H9 (cell line): ENCODE data around the gene GIPC3. TPM values are rescaled to one million over a fixed set of nuclear protein-coding genes. Genes with fewer than 3 reads are reported as not detected.

Experiments
- DNase-seq: peaks from one replicate; pipeline ENCODE4 v3.0.0-alpha.2; 2017
- H2AFZ ChIP-seq: one replicate; pipeline ENCODE4 v1.6.1; 2013; ENCODE audit warnings: mild to moderate bottlenecking, low read length, control low read depth, moderate library complexity
- H2AK5ac ChIP-seq: 2 replicates; pipeline ENCODE4 v1.6.1; 2013; ENCODE audit warnings: low read length, control low read depth, mixed read lengths; ENCODE audit not compliant: insufficient read length
- H2BK120ac ChIP-seq: one replicate; pipeline ENCODE4 v1.6.1; 2013; ENCODE audit warnings: low read depth, mild to moderate bottlenecking, low read length, control low read depth, inconsistent platforms; ENCODE audit not compliant: poor library complexity, severe bottlenecking
- H2BK12ac ChIP-seq: 2 replicates; pipeline ENCODE4 v1.6.1; 2013; ENCODE audit warnings: low read length, control low read depth, mixed read lengths, low read depth; ENCODE audit not compliant: insufficient read length
- H2BK15ac ChIP-seq: 2 replicates; pipeline ENCODE4 v1.6.1; 2013; ENCODE audit warnings: low read depth, low read length, control low read depth
- H2BK20ac ChIP-seq: one replicate; pipeline ENCODE4 v1.6.1; 2013; ENCODE audit warnings: low read depth, mild to moderate bottlenecking, low read length, control low read depth, inconsistent platforms; ENCODE audit not compliant: poor library complexity, severe bottlenecking
- H2BK5ac ChIP-seq: 2 replicates; pipeline ENCODE4 v1.6.1; 2013; ENCODE audit warnings: low read length, control low read depth, mixed read lengths; ENCODE audit not compliant: insufficient read length
- H3K14ac ChIP-seq: 2 replicates; pipeline ENCODE4 v1.6.1; 2013; ENCODE audit warnings: low read length, control low read depth; ENCODE audit not compliant: insufficient read depth
- H3K18ac ChIP-seq: 2 replicates; pipeline ENCODE4 v1.6.1; 2013; ENCODE audit warnings: low read depth, mild to moderate bottlenecking, mixed read lengths, low read length, control low read depth; ENCODE audit not compliant: insufficient read length
- H3K23ac ChIP-seq: 2 replicates; pipeline ENCODE4 v1.6.1; 2013; ENCODE audit warnings: low read length, control low read depth, mixed read lengths, low read depth; ENCODE audit not compliant: insufficient read length
- H3K23me2 ChIP-seq: 2 replicates; pipeline ENCODE4 v1.6.1; 2013; ENCODE audit warnings: low read depth, mild to moderate bottlenecking, mixed read lengths, low read length, control low read depth; ENCODE audit not compliant: insufficient read length, poor library complexity, severe bottlenecking
- H3K27ac ChIP-seq: 2 replicates; pipeline ENCODE4 v1.5.1; 2013; ENCODE audit warnings: low read length, control low read depth, mixed read lengths, low read depth; ENCODE audit not compliant: insufficient read length
- H3K27me3 ChIP-seq: 2 replicates; pipeline ENCODE4 v1.6.1; 2013; ENCODE audit warnings: low read length, control low read depth, inconsistent platforms; ENCODE audit not compliant: insufficient read depth
- H3K4ac ChIP-seq: 2 replicates; pipeline ENCODE4 v1.6.1; 2013; ENCODE audit warnings: low read depth, mild to moderate bottlenecking, control low read depth, inconsistent platforms, low read length, moderate library complexity
- H3K4me1 ChIP-seq: 2 replicates; pipeline ENCODE4 v1.6.1; 2013; ENCODE audit warnings: low read length, control low read depth, inconsistent platforms; ENCODE audit not compliant: insufficient read depth
- H3K4me2 ChIP-seq: 2 replicates; pipeline ENCODE4 v1.6.1; 2013; ENCODE audit warnings: low read length, control low read depth, mixed read lengths; ENCODE audit not compliant: insufficient read length, insufficient read depth
- H3K56ac ChIP-seq: 2 replicates; pipeline ENCODE4 v1.6.1; 2013; ENCODE audit warnings: low read depth, mild to moderate bottlenecking, mixed read lengths, low read length, control low read depth; ENCODE audit not compliant: insufficient read length
- H3K79me1 ChIP-seq: 2 replicates; pipeline ENCODE4 v1.6.1; 2013; ENCODE audit warnings: low read depth, mild to moderate bottlenecking, moderate library complexity, low read length, control low read depth, inconsistent platforms; ENCODE audit not compliant: insufficient read depth, poor library complexity, severe bottlenecking
- H3K79me2 ChIP-seq: 2 replicates; pipeline ENCODE4 v1.6.1; 2013; ENCODE audit warnings: low read length, control low read depth, inconsistent platforms; ENCODE audit not compliant: insufficient read depth
- H3K9ac ChIP-seq: 2 replicates; pipeline ENCODE4 v1.6.1; 2013; ENCODE audit warnings: low read length, control low read depth, mixed read lengths; ENCODE audit not compliant: insufficient read length; ENCODE audit errors: extremely low read depth
- H3K9me3 ChIP-seq: one replicate; pipeline ENCODE4 v1.6.1; 2013; ENCODE audit warnings: low read depth, low read length, inconsistent platforms; ENCODE audit not compliant: control insufficient read depth
- H3T11ph ChIP-seq: one replicate; pipeline ENCODE4 v1.6.1; 2013; ENCODE audit warnings: mild to moderate bottlenecking, low read length, control low read depth, inconsistent platforms
- H4K20me1 ChIP-seq: one replicate; pipeline ENCODE4 v1.6.1; 2013; ENCODE audit not compliant: control insufficient read depth, insufficient read length, insufficient read depth
- H4K5ac ChIP-seq: 2 replicates; pipeline ENCODE4 v1.6.1; 2013; ENCODE audit warnings: low read depth, mild to moderate bottlenecking, mixed read lengths, low read length, control low read depth; ENCODE audit not compliant: insufficient read length
- H4K8ac ChIP-seq: replicated peaks from 2 replicates; pipeline ENCODE4 v1.6.1; 2013; ENCODE audit warnings: low read length, control low read depth, mixed read lengths, low read depth; ENCODE audit not compliant: insufficient read length
- H4K91ac ChIP-seq: 2 replicates; pipeline ENCODE4 v1.6.1; 2013; ENCODE audit warnings: low read depth, mild to moderate bottlenecking, moderate library complexity, mixed read lengths, low read length, control low read depth; ENCODE audit not compliant: insufficient read length
- H3K27ac Mint-ChIP-seq, 3 experiments: 2 replicates in 2 of 3; 3 replicates in 1 of 3; pipeline ENCODE4 v1.8.0; 2020 to 2021; ENCODE audit warnings: mixed read lengths in 3 of 3, mild to moderate bottlenecking in 1 of 3, moderate library complexity in 1 of 3
- H3K27me3 Mint-ChIP-seq: 2 replicates; pipeline ENCODE4 v1.8.0; 2021; ENCODE audit warnings: low read depth, mild to moderate bottlenecking, moderate library complexity, mixed read lengths
- H3K36me3 Mint-ChIP-seq, 3 experiments: 2 replicates in 2 of 3; 3 replicates in 1 of 3; pipeline ENCODE4 v1.8.0; 2020 to 2021; ENCODE audit warnings: low read depth in 3 of 3, mixed read lengths in 3 of 3; ENCODE audit not compliant: insufficient read depth in 1 of 3
- H3K4me1 Mint-ChIP-seq, 2 experiments: 2 replicates each; pipeline ENCODE4 v1.8.0; 2020; ENCODE audit warnings: mixed read lengths in 2 of 2
- H3K4me3 Mint-ChIP-seq, 2 experiments: 2 replicates in 1 of 2; 3 replicates in 1 of 2; pipeline ENCODE4 v1.8.0; 2020 to 2021; ENCODE audit warnings: mild to moderate bottlenecking in 2 of 2, mixed read lengths in 2 of 2, moderate library complexity in 1 of 2
- H3K9me3 Mint-ChIP-seq, 2 experiments: 2 replicates in 1 of 2; 3 replicates in 1 of 2; pipeline ENCODE4 v1.8.0; 2020; ENCODE audit warnings: mild to moderate bottlenecking in 2 of 2, mixed read lengths in 2 of 2, moderate library complexity in 1 of 2
- WGBS: extraction: QIAGEN DNeasy Blood & Tissue Kit; methylation state at CpG from one replicate; pipeline ENCODE4 v1.1.7; 2013; ENCODE audit warnings: missing lambda C conversion rate, low lambda C conversion rate, mixed read lengths; ENCODE audit not compliant: insufficient read length; ENCODE audit errors: extremely low coverage; 5-methylcytosine and 5-hydroxymethylcytosine counted together
- total RNA-seq: library from RNA; stranded (reverse); gene quantifications from 2 replicates; pipeline ENCODE4 v1.2.1, GENCODE V29; 2021
- TF ChIP-seq, protein P1 (sequence below): fragments of 200-600 bp; sonication (generic); conservative IDR thresholded peaks from 3 replicates; pipeline ENCODE4 v1.8.0; 2021; ENCODE audit warnings: antibody characterized with exemption, mild to moderate bottlenecking

The GIPC3 gene
- total RNA-seq, 1 experiment from 2014 or later = 1.6 TPM

DNA sequence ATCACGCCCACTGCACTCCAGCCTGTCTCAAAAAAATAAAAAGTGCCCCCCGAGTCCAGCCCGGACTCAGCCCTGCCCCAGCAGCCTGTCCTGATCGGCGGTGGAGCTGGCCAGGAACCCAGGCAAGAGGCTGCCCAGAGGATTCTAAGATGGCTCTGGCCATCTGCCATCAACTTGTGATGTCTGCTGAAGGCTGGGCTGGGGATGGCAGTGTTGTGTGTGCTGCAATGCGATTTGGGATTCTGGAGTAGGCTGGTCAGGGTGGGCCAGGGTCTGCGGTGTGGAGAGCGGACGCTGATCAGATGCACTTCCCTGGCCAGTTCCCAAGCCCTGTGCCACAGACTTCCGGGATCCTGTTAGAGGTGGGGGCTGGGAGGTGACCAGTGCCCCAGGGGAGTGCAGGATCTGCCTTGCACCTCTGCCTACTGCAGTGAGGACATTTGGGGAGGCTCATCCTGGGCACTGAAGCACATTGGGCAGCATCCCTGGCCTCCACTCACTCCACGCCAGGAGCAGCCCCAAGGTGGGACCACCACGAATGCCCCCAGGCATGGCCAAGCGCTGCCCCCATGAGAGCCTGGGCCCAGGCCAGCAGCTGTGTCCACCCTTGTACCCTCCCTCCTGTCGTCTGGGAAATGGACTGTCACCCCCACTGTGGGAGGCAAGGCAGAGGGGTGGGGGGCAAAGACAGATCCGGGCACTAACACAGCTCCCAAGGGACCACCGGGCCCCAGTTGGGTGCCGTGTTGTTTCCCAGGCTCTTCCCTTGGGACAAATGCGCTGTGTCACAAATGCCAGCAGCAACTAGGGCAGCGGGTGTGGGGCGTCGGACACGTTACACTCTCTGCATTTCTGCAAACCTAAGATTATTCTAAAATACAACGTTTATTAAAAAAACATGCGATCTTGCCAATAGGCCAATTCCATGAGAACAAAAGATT, 24.8 kb downstream of the GIPC3 start:
- Histone ChIP-seq H3K79me1 (no peaks in the 10 kb centered on the region), H2BK12ac (no peak overlapping the region), H4K5ac (no peak overlapping the region), H3K23me2 (peaks cover 2% of the 10 kb centered on the region), H2BK5ac (no peak overlapping the region), H3K4ac (no peak overlapping the region), H4K8ac (no peak overlapping the region), H3K18ac (no peak overlapping the region), H3K56ac (no peak overlapping the region), H4K20me1 (no peaks in the 10 kb centered on the region), H3K4me1 (no peaks in the 10 kb centered on the region; the same call in 1 of the 2 replicates), H2BK15ac (no peak overlapping the region), H3K9ac (no peak overlapping the region), H3K23ac (no peak overlapping the region), H4K91ac (no peak overlapping the region), H3K27me3 (peaks cover 5% of the 10 kb centered on the region; the same call in 1 of the 2 replicates), H2BK20ac (no peak overlapping the region), H3K79me2 (no peaks in the 10 kb centered on the region), H3K14ac (no peak overlapping the region), H3K9me3 (no peaks in the 10 kb centered on the region), H3K27ac (no peak overlapping the region), H2AK5ac (no peak overlapping the region), H3T11ph (no peak overlapping the region), H3K4me2 (no peak overlapping the region), H2BK120ac (no peak overlapping the region), H2AFZ (no peak overlapping the region)
- peaks cover 7 to 12% (median 7%) of the 10 kb centered on the region in 3 experiments; a peak in 6 of 7 replicates for H3K36me3 Mint-ChIP-seq
- no peaks in the 10 kb centered on the region; the same call in 1 of the 2 replicates for H3K27me3 Mint-ChIP-seq
- DNase-seq = no peak
- WGBS = no CpG with 5 or more reads among the region's 24 CpGs
- TF ChIP-seq, protein P1, sequence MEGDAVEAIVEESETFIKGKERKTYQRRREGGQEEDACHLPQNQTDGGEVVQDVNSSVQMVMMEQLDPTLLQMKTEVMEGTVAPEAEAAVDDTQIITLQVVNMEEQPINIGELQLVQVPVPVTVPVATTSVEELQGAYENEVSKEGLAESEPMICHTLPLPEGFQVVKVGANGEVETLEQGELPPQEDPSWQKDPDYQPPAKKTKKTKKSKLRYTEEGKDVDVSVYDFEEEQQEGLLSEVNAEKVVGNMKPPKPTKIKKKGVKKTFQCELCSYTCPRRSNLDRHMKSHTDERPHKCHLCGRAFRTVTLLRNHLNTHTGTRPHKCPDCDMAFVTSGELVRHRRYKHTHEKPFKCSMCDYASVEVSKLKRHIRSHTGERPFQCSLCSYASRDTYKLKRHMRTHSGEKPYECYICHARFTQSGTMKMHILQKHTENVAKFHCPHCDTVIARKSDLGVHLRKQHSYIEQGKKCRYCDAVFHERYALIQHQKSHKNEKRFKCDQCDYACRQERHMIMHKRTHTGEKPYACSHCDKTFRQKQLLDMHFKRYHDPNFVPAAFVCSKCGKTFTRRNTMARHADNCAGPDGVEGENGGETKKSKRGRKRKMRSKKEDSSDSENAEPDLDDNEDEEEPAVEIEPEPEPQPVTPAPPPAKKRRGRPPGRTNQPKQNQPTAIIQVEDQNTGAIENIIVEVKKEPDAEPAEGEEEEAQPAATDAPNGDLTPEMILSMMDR = no peak
- H3K27ac Mint-ChIP-seq = no peak overlapping the region; a peak in 1 of 7 replicates
- H3K9me3 Mint-ChIP-seq = no peaks in the 10 kb centered on the region
- H3K4me1 Mint-ChIP-seq = peaks cover 12% of the 10 kb centered on the region in 2 experiments
- no peak overlapping the region for H3K4me3 Mint-ChIP-seq
